Astrocyte (in vitro differentiated cells and primary cell): ENCODE data around the gene SUN2.

Experiments used
- EZH2 ChIP-seq: IDR thresholded peaks from 2 replicates; pipeline ENCODE4 v1.6.1; 2012; ENCODE audit warnings: mild to moderate bottlenecking, low read length, inconsistent platforms; ENCODE audit not compliant: insufficient read depth
- TF ChIP-seq, protein P1 (sequence below): IDR thresholded peaks from 2 replicates; pipeline ENCODE4 v1.5.1; 2011; ENCODE audit warnings: low read depth, mild to moderate bottlenecking, inconsistent platforms, low read length, moderate library complexity; ENCODE audit not compliant: insufficient read depth

DNA sequence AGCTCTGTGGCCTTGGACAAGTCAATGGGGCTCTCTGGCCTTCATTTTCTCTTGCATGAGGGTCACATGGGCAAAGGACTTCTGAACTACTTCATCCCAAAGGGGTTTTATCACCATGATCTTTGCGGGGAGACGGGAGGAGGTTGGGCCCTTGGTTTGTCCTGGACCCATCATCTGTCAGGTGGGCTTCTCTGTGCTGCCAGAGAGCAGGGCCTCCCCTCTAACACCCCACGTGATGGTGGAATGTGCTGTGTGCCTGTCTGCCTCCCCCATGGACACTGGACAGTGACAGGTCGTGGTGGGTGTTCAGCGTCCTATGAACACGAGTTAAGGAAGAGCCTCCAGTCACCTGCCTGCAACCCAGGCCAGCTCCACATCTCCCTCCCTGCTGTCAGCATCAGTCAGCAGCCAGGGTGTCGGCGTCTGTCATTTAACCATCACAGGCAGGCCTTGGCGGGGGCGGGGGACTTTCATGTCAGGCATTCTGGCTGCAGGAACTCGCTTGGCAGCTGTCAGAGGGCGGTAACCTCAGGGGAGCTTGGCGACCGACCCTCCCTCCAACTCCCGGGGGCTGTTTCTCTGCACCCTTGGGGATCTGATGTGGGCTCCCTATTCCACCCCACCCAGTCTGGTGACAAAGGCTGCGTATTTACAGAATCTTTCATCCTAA is 2.6 kb upstream of the SUN2 start:
- TF ChIP-seq, protein P1, sequence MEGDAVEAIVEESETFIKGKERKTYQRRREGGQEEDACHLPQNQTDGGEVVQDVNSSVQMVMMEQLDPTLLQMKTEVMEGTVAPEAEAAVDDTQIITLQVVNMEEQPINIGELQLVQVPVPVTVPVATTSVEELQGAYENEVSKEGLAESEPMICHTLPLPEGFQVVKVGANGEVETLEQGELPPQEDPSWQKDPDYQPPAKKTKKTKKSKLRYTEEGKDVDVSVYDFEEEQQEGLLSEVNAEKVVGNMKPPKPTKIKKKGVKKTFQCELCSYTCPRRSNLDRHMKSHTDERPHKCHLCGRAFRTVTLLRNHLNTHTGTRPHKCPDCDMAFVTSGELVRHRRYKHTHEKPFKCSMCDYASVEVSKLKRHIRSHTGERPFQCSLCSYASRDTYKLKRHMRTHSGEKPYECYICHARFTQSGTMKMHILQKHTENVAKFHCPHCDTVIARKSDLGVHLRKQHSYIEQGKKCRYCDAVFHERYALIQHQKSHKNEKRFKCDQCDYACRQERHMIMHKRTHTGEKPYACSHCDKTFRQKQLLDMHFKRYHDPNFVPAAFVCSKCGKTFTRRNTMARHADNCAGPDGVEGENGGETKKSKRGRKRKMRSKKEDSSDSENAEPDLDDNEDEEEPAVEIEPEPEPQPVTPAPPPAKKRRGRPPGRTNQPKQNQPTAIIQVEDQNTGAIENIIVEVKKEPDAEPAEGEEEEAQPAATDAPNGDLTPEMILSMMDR = no peak
- TF ChIP-seq EZH2 = no peak
